ENCODE results near the gene FOXP4. TPM values are rescaled to one million over a fixed set of nuclear protein-coding genes. Genes with fewer than 3 reads are reported as not detected.

Gene FOXP4
- total RNA-seq, 1 donor from 2014 or later = 21.6 TPM

DNA sequence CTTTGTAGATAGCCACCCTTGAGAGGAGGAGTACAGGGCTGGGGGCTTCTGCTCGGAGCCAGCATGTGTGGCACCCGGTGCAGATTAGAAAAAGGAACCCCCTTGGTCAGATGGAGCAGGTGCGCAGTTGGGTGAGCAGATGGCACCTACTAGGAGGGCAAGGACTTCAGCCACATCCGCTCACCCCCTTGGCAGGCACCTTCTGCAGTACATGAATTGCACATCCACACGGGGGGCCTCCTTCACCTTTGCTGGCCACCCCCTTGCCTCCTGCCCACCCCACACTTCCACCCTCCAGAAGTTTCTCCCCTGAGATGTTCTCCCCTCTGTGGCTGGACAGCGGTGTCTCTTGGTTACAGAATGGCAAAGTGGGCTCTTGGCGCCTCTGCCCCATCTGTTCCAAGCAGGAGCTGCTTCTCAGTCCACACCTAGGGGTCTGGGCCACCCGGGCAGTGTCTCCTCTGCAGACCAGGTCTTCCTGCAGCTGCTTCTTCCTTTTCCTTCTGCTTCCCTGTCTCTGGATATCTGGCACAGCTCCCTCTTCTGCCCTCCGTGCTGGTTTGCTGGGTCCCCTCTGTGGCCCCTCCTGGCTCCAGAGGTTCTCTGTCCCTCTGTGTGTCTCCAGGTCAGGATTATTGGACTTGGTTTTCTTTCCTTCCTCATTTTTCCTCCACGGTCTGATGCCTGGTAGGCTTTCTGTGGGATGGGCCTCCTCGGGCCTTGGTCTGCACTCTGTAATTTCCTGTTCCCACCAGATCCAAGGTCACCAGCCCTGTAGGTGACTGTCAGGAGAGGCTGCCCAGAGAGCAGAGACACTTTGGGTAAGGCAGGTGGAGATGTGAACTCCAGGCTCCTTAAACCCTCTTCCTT, 96.1 kb downstream of the FOXP4 start:
- Mint-ChIP-seq H3K27ac (no peak overlapping the region), H3K9me3 (no peaks in the 10 kb centered on the region), H3K4me3 (no peak overlapping the region), H3K27me3 (ENCODE audit: insufficient read depth) (peaks cover 37% of the 10 kb centered on the region), H3K36me3 (ENCODE audit: low read depth) (peaks cover 2% of the 10 kb centered on the region), H3K4me1 (ENCODE audit: low read depth) (no peaks in the 10 kb centered on the region)
- intact Hi-C loops (cut with micrococcal nuclease) = no loop called here
- DNase-seq (ENCODE audit: low spot score) = no peak

DNA sequence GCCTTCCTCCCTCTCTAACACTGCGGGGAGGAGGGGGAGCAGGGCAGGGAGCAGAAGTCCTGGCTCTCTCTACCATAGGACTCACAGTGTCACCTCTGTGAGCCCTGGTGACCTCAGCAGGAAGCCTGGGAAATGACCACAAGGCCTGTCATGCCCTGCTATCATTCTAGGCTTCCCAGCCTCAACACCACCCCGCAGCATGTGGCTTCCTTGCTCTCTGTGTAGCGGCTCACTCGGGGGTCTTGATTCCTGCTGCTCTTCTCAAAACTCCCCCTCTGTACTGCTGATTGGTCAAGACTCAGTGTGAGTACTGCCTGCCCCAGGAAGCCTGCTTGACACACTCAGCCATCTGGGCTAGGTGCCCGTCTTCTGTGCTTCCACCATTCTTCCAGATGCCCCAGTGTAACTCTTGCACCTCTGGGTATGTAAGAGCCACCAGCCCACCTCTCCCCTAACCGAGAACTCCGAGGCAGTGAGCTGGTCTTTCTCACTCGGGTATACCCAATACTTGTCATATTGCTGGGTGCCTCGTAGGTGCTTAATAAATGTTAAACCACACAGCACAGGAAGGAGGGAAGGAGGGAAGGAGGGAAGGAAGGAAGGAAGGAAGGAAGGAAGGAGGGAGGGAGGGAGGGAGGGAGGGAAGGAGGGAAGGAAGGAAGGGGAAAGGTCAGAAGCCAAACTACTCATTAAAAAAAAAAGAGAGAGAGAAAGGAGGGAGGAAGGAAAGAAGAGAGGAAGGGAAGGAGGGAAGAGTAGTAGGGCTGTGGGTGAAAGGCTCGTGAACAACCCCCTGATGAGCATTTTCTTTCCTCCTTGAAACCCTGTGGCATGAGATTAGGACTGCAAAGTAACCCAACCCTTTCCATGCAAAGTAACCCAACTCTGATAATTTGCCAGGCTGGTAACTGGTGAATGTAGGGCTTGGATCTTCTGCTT, 97.0 kb downstream of the FOXP4 start:
- H3K9me3 Mint-ChIP-seq = no peaks in the 10 kb centered on the region
- H3K27me3 Mint-ChIP-seq (ENCODE audit: insufficient read depth) = peaks cover 32% of the 10 kb centered on the region
- no peak for DNase-seq (ENCODE audit: low spot score)
- intact Hi-C loops (cut with micrococcal nuclease) = no loop called here
- no peak overlapping the region for H3K4me3 Mint-ChIP-seq
- no peaks in the 10 kb centered on the region for H3K4me1 Mint-ChIP-seq (ENCODE audit: low read depth)
- no peak overlapping the region for H3K27ac Mint-ChIP-seq
- peaks cover 2% of the 10 kb centered on the region for H3K36me3 Mint-ChIP-seq (ENCODE audit: low read depth)

DNA sequence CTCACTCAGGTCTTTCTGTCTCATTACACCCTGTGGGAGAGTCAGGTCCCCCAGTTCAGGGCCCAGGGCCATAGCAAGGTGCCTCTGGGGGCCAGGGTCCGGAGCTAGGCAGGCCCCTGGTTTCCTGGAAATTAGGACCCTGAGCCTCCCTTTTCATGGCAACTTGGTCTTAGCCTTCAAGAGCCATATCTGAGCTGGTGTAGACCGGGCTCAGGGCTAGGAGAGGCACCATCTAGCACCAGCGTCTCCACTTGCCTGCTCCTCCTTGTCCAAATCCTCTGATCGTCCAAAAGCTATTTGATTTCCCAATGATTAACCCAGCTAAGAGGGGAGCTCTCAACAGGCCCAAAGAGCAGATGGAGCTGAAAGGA, 97.7 kb downstream of the FOXP4 start:
- H3K27me3 Mint-ChIP-seq (ENCODE audit: insufficient read depth) = peaks cover 30% of the 10 kb centered on the region
- H3K4me3 Mint-ChIP-seq = no peak overlapping the region
- H3K9me3 Mint-ChIP-seq = no peaks in the 10 kb centered on the region
- no peaks in the 10 kb centered on the region for H3K4me1 Mint-ChIP-seq (ENCODE audit: low read depth)
- no peak overlapping the region for H3K27ac Mint-ChIP-seq
- no peak for DNase-seq (ENCODE audit: low spot score)
- peaks cover 2% of the 10 kb centered on the region for H3K36me3 Mint-ChIP-seq (ENCODE audit: low read depth)
- intact Hi-C loops (cut with micrococcal nuclease) = no loop called here

DNA sequence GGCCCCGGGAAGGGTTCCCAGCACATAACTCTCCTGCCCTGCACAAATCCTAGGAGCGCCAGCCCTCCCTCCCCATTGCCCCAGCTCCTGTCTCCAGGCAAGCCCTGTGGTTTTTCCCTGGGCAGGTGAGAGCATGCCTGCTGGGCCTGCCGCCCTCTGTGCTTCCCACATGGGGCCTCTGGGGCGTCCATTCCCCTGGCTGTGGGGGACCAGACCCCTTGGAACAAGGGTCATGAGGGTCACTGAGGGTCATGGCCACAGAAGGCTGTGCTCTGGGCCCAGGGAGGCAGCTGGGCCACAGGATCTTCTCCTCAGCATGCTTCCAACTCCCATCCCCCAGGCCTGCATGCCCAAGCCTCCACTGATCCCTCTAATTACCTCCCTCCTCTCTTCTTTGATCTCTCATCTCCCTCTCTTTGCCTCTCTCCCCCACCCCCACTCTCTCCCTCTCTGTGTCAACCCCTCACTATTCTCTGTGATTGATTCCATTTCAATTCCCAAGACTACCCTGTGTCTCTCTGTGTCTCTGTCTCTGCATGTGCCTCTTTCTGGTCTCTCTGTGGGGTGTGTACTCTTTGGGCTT, 98.2 kb downstream of the FOXP4 start:
- peaks cover 26% of the 10 kb centered on the region for H3K27me3 Mint-ChIP-seq (ENCODE audit: insufficient read depth)
- peaks cover 2% of the 10 kb centered on the region for H3K36me3 Mint-ChIP-seq (ENCODE audit: low read depth)
- H3K4me3 Mint-ChIP-seq = no peak overlapping the region
- H3K4me1 Mint-ChIP-seq (ENCODE audit: low read depth) = no peaks in the 10 kb centered on the region
- intact Hi-C loops (cut with micrococcal nuclease) = no loop called here
- no peak for DNase-seq (ENCODE audit: low spot score)
- H3K27ac Mint-ChIP-seq = no peak overlapping the region
- no peaks in the 10 kb centered on the region for H3K9me3 Mint-ChIP-seq

DNA sequence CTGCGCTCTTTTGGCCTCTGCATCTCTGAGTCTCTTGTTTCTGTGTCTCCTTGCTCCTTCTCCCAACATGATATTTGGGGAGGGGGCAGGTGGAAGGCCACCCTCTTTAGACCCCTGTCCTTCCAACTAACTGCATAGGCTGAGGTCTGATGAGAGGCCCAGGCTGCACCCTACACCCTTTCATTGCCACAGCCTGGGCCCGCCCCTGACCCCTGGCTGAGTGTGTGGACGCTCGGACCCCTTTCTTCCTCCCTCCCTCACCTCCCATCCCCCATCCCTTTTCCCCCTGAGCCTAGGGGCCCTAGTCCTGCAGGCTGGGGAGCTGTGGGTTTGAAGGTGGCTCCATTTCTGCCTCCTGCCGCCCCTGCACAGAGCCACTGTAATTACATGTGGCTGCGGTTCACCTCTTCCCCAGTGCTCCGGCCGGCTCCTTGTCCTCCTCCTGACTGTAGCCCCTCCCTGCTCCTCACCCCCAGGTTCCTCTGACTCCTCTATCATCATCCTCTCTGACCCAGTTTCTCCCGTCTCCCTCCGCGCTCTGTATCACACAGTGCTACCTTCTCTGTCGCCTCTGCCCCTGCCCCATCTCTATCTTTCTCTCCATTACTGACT, 98.9 kb downstream of the FOXP4 start:
- intact Hi-C loops (cut with micrococcal nuclease) = no loop called here
- no peak for DNase-seq (ENCODE audit: low spot score)
- no peak overlapping the region for H3K27ac Mint-ChIP-seq
- H3K4me3 Mint-ChIP-seq = no peak overlapping the region
- H3K36me3 Mint-ChIP-seq (ENCODE audit: low read depth) = peaks cover 2% of the 10 kb centered on the region
- peaks cover 19% of the 10 kb centered on the region for H3K27me3 Mint-ChIP-seq (ENCODE audit: insufficient read depth)
- no peaks in the 10 kb centered on the region for H3K9me3 Mint-ChIP-seq
- no peaks in the 10 kb centered on the region for H3K4me1 Mint-ChIP-seq (ENCODE audit: low read depth)

DNA sequence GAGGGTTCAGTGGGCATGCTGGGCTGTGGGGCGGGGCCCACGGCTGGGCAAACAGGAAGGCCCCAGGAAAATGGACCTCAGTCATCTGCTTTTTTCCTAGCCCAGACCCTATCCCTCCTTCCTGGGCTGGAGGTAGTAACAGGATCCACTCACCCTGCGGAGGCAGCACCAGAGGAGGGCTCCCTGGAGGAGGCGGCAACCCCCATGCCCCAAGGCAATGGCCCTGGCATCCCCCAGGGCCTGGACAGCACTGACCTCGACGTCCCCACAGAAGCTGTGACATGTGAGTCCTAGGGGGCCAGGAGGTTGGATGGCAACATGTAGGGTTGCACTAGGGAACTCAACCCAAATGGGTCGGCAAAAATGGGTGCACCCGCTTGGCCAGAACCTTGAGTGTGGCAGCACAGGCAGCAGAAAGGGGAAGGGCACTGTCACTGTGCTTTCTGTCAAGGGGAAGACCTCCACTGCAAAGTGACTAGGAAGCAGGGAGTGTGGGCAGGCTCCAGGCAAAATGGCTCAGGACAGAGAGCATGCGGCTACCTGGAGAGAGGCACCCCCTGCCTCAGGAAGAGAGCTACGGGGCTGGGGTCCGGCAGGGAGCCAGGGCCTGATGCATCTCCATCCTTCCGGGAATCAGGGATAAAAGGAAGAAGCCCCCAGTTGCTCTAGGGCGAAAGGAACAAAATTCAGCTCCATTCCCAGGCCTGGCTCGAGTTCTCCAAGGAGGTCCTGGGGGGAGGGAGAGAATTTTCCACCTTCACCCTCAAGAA, 100.0 kb downstream of the FOXP4 start:
- H3K4me3 Mint-ChIP-seq = no peak overlapping the region
- no peaks in the 10 kb centered on the region for H3K9me3 Mint-ChIP-seq
- no peaks in the 10 kb centered on the region for H3K4me1 Mint-ChIP-seq (ENCODE audit: low read depth)
- intact Hi-C loops (cut with micrococcal nuclease) = no loop called here
- H3K27me3 Mint-ChIP-seq (ENCODE audit: insufficient read depth) = peaks cover 10% of the 10 kb centered on the region
- no peak for DNase-seq (ENCODE audit: low spot score)
- H3K27ac Mint-ChIP-seq = no peak overlapping the region
- no peaks in the 10 kb centered on the region for H3K36me3 Mint-ChIP-seq (ENCODE audit: low read depth)

DNA sequence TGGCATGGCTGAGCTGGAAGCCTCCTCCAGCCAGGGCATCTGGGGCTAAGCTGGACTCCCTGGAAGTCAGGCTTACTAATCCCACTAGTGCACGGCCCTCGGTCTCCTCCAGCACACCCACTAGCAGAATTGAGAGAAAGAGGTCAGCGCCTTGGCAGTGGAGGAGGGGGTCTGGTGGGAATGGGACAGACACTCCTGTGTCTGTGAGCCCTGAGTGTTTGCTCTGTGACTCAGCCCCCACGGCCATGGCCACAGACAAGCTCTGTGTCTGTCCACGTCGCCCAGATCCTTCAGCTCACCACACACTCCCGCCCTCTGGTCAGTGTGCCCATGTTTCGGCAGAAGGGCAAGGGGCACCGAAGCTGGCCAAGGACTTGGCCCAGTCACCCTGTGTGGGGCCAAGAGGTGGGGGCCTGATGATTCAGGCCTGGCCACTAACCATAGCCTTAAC, 100.9 kb downstream of the FOXP4 start:
- H3K4me1 Mint-ChIP-seq (ENCODE audit: low read depth) = no peaks in the 10 kb centered on the region
- no peak for DNase-seq (ENCODE audit: low spot score)
- intact Hi-C loops (cut with micrococcal nuclease) = no loop called here
- H3K9me3 Mint-ChIP-seq = no peaks in the 10 kb centered on the region
- H3K4me3 Mint-ChIP-seq = no peak overlapping the region
- H3K27ac Mint-ChIP-seq = no peak overlapping the region
- H3K36me3 Mint-ChIP-seq (ENCODE audit: low read depth) = no peaks in the 10 kb centered on the region
- H3K27me3 Mint-ChIP-seq (ENCODE audit: insufficient read depth) = peaks cover 10% of the 10 kb centered on the region

DNA sequence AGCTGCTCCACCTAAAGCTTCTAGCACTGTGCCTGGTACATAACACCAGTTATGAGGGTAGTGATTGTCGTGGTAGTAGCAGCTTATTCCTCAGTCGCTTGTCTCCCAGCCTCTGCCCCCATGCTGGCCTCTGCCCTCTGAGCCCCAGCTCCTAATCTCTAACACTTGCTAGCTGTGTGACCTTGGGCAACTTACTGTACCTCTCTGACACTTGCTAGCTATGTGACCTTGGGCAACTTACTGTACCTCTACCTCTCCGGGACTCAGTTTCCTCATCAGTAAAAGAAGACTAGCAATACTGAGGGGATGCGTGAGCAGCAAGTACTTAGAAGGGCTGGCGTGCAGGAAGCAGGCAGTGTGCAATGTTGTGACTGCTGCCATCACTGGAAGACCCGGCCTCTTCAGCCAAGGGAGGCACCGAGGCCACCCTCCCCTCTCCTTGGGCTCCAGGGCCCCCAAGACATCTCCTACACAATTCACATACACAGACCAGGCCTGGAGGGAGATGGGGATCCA, 101.9 kb downstream of the FOXP4 start:
- DNase-seq (ENCODE audit: low spot score) = no peak
- H3K27ac Mint-ChIP-seq = no peak overlapping the region
- H3K4me3 Mint-ChIP-seq = no peak overlapping the region
- H3K4me1 Mint-ChIP-seq (ENCODE audit: low read depth) = no peaks in the 10 kb centered on the region
- H3K27me3 Mint-ChIP-seq (ENCODE audit: insufficient read depth) = peaks cover 7% of the 10 kb centered on the region
- intact Hi-C loops (cut with micrococcal nuclease) = no loop called here
- no peaks in the 10 kb centered on the region for H3K9me3 Mint-ChIP-seq
- no peaks in the 10 kb centered on the region for H3K36me3 Mint-ChIP-seq (ENCODE audit: low read depth)

DNA sequence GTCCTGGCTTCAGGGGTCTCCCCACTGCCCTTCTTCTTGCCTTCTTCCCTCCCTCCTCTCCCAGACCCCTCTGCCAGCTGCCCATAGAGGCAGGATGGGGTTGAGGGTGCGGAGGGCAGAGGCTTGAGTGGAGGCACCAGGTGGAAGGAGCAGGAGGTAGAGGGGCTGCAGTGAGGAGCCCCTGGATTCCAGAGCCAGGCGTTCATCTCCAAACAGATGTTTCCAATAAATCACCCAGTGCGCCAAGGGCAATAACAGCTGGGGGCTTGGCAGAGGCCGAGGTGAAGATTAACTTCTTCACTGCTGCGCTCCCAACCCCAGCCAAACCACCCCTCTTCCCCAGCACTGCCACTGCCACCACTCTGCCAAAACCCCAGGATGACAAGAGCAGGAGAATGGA, 102.7 kb downstream of the FOXP4 start:
- Mint-ChIP-seq H3K36me3 (ENCODE audit: low read depth) (no peaks in the 10 kb centered on the region), H3K27me3 (ENCODE audit: insufficient read depth) (peaks cover 4% of the 10 kb centered on the region)

DNA sequence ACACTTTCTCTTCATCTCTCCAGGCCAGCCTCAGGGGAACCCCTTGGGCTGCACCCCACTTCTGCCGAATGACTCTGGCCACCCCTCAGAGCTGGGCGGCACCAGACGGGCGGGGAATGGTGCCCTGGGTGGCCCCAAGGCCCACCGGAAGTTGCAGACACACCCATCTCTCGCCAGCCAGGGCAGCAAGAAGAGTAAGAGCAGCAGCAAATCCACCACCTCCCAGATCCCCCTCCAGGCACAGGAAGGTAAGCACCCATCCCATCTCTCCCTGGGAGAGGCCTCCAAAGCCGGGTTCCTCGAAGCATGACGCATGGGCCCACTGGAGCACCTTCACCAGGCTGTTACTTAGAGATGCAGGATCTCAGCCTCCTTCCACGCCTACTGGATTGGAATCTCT, 103.4 kb downstream of the FOXP4 start:
- H3K4me1 Mint-ChIP-seq (ENCODE audit: low read depth) = no peaks in the 10 kb centered on the region
- intact Hi-C loops (cut with micrococcal nuclease) = no loop called here
- no peaks in the 10 kb centered on the region for H3K36me3 Mint-ChIP-seq (ENCODE audit: low read depth)
- no peak overlapping the region for H3K4me3 Mint-ChIP-seq
- no peaks in the 10 kb centered on the region for H3K9me3 Mint-ChIP-seq
- DNase-seq (ENCODE audit: low spot score) = no peak
- no peak overlapping the region for H3K27ac Mint-ChIP-seq
- H3K27me3 Mint-ChIP-seq (ENCODE audit: insufficient read depth) = peaks cover 4% of the 10 kb centered on the region

More for the DNA sequence above, 102.7 kb downstream of the FOXP4 start:
- no peak overlapping the region for H3K4me3 Mint-ChIP-seq
- H3K4me1 Mint-ChIP-seq (ENCODE audit: low read depth) = no peaks in the 10 kb centered on the region
- DNase-seq (ENCODE audit: low spot score) = no peak
- no peaks in the 10 kb centered on the region for H3K9me3 Mint-ChIP-seq
- H3K27ac Mint-ChIP-seq = no peak overlapping the region
- intact Hi-C loops (cut with micrococcal nuclease) = no loop called here

DNA sequence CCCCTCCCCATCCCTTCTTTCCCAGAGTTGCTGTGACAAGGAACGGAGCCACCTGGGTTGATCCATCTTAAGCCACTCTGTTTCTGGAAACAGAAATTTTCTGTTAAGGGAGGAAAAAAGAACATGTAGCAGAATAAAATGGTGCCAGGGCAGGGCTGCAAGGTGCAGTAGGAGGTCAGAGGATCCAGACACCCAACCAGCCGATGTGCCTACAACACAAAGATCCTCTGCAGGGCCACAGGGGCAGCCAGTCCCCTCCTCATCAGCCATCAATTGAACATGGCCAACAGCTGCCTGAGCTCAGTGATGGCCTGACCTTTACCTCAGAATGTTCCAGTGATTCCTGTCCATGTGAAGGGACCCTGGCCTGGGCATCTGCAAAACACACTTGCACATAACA, 103.9 kb downstream of the FOXP4 start:
- H3K4me3 Mint-ChIP-seq = no peak overlapping the region
- no peaks in the 10 kb centered on the region for H3K4me1 Mint-ChIP-seq (ENCODE audit: low read depth)
- H3K9me3 Mint-ChIP-seq = no peaks in the 10 kb centered on the region
- H3K27ac Mint-ChIP-seq = no peak overlapping the region
- peaks cover 4% of the 10 kb centered on the region for H3K27me3 Mint-ChIP-seq (ENCODE audit: insufficient read depth)
- intact Hi-C loops (cut with micrococcal nuclease) = no loop called here
- H3K36me3 Mint-ChIP-seq (ENCODE audit: low read depth) = no peaks in the 10 kb centered on the region
- no peak for DNase-seq (ENCODE audit: low spot score)

All from activated T-helper 1 cell treated with anti-CD3 and anti-CD28 coated beads, Interleukin-12 subunit alpha, Interleukin-12 subunit beta, Interleukin-2, Interleukin-4 antibody, amounts not matched to agents 30 ng/mL and 10 ng/mL and 1 ng/mL, durations not matched to agents 14 hours and 24 hours and 36 hours (primary cell).